ENCODE measurements around the gene PFDN4. TPM values are rescaled to one million over a fixed set of nuclear protein-coding genes. Genes with fewer than 3 reads are reported as not detected.

PFDN4 gene
- total RNA-seq, 1 donor from 2014 or later: 41.3 TPM

GRCh38 chr20:54200487-54201267, 7.2 kb upstream of the PFDN4 start:
- DNase-seq: no peak

GRCh38 chr20:54201268-54201846, 6.5 kb upstream of the PFDN4 start:
- DNase-seq: no peak

- no peak for DNase-seq
Measured at GRCh38 chr20:54203281-54203680, 4.6 kb upstream of the PFDN4 start.

GRCh38 chr20:54204063-54204462, 3.8 kb upstream of the PFDN4 start:
- no peak for DNase-seq

- no peak for DNase-seq
Measured at GRCh38 chr20:54204481-54204880, 3.4 kb upstream of the PFDN4 start.

- DNase-seq: no peak
Measured at GRCh38 chr20:54205450-54205849, 2.4 kb upstream of the PFDN4 start.

- DNase-seq: no peak
Measured at GRCh38 chr20:54207053-54207742, 689 bp upstream of the PFDN4 start.

GRCh38 chr20:54208548-54209176, 775 bp downstream of the PFDN4 start:
- DNase-seq: no peak

GRCh38 chr20:54209216-54209813, 1.4 kb downstream of the PFDN4 start:
- no peak for DNase-seq

- no peak for DNase-seq
Measured at GRCh38 chr20:54212226-54212625, 4.3 kb downstream of the PFDN4 start.

GRCh38 chr20:54212871-54213270, 5.0 kb downstream of the PFDN4 start:
- no peak for DNase-seq

- DNase-seq: no peak
Measured at GRCh38 chr20:54214566-54214965, 6.7 kb downstream of the PFDN4 start.

- no peak for DNase-seq
Measured at GRCh38 chr20:54215157-54215789, 7.4 kb downstream of the PFDN4 start.

- no peak for DNase-seq
Measured at GRCh38 chr20:54217762-54218161, 9.9 kb downstream of the PFDN4 start.

GRCh38 chr20:54218470-54218869, 10.6 kb downstream of the PFDN4 start:
- DNase-seq: no peak

GRCh38 chr20:54219751-54220426, 12.0 kb downstream of the PFDN4 start:
- peak; percentile 27 for DNase-seq

GRCh38 chr20:54220722-54221121, 12.8 kb downstream of the PFDN4 start:
- DNase-seq: no peak

- DNase-seq: no peak
Measured at GRCh38 chr20:54221353-54221752, 13.5 kb downstream of the PFDN4 start.

GRCh38 chr20:54221996-54222890, 14.4 kb downstream of the PFDN4 start:
- no peak for DNase-seq

- DNase-seq: no peak
Measured at GRCh38 chr20:54223285-54223684, 15.4 kb downstream of the PFDN4 start.

Data from skin of body (tissue), 2 donors.